ENCODE data around the gene TEC. TPM values are rescaled to one million over a fixed set of nuclear protein-coding genes. Genes with fewer than 3 reads are reported as not detected.
A peak's percentile ranks its signal among the peaks of the same experiment; 100 is the strongest.

TEC gene
- total and polyA plus RNA-seq, 9 of the 15 experiments (the other 6 are each of a cell fraction or from before 2014, with no cell fraction given) = 5.3 to 14.7 (median 8.8) TPM

DNA sequence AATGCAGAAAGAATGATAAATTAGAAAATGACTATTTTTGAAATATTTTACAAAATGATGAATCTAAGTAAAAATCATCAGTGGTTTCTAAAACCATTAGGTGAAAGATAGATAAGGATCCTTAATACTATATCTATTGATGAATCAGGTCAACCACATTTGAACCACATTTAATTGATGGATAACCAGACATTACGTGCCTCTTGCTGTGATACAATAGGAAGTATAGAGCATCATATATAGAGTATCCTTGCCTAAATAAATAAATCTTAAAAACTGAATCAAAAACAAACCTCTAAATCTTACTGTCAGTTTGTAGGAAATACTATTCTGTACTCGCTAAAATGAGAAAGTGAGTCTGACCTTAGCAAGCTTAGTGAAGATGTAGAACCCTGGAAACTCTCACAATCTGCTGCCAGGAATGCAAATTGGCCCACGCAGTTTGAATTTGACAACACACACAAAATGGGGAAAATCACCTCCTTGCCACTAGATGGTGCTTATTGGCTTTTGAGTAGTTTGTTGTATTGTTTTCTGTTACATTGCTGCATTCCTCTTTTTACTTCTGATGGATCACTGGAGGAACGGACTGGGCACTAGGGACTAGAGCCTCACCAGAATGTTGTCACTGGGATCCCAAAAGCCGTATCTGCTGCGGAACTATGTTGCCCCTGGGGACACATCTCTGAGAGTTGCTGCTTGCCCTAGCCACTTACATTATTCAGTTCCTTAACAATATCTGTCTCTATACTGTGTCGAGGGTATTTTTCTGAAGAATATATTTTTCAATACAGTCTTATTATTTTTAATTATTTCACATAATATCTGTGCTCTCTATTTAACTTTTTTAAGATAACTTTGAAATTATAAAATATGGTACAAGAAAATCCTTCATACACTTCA lies 46.3 kb upstream of the TEC start (continued):
- TF ChIP-seq HNRNPUL1 (IDR thresholded peaks at IDR 0.05; ENCODE audit: low read length) (no peak), ZNF354B (CRISPR knock-in tag; IDR thresholded peaks at IDR 0.05) (no peak), ZNF274 (IDR thresholded peaks at IDR 0.05; ENCODE audit: borderline replicate concordance, low read depth, low read length) (no peak), PHB2 (IDR thresholded peaks at IDR 0.05; ENCODE audit: low read depth) (no peak), MCM3 (IDR thresholded peaks at IDR 0.05) (no peak), PHF8 (IDR thresholded peaks at IDR 0.05; ENCODE audit: borderline replicate concordance, low read length) (no peak), HSF4 (CRISPR knock-in tag; IDR thresholded peaks at IDR 0.05; ENCODE audit: borderline replicate concordance) (no peak), GATAD2A (IDR thresholded peaks at IDR 0.05) (no peak), IFI16 (CRISPR knock-in tag; IDR thresholded peaks at IDR 0.05) (no peak), CEBPB (tag; IDR thresholded peaks at IDR 0.05) (no peak), SOX6 (IDR thresholded peaks at IDR 0.05) (peak; percentile 69; the same call in 1 of the 2 replicates), SRSF7 (optimal IDR thresholded peaks at IDR 0.05; ENCODE audit: low read depth, low read length) (no peak), ZNF121 (CRISPR knock-in tag; conservative IDR thresholded peaks at IDR 0.05) (no peak), CBX2 (IDR thresholded peaks at IDR 0.05; ENCODE audit: insufficient read depth, low read length, poor library complexity, severe bottlenecking) (no peak), CCNT2 (IDR thresholded peaks at IDR 0.05; ENCODE audit: borderline replicate concordance, extremely low read depth, insufficient read length, low read depth, low read length) (no peak), EP300 (IDR thresholded peaks at IDR 0.05; ENCODE audit: low read length) (0 out of 2 replicates have a peak, but pooled peaks have one; percentile 24), POLR2A (conservative IDR thresholded peaks at IDR 0.05) (no peak)
- TF ChIP-seq, protein P1, sequence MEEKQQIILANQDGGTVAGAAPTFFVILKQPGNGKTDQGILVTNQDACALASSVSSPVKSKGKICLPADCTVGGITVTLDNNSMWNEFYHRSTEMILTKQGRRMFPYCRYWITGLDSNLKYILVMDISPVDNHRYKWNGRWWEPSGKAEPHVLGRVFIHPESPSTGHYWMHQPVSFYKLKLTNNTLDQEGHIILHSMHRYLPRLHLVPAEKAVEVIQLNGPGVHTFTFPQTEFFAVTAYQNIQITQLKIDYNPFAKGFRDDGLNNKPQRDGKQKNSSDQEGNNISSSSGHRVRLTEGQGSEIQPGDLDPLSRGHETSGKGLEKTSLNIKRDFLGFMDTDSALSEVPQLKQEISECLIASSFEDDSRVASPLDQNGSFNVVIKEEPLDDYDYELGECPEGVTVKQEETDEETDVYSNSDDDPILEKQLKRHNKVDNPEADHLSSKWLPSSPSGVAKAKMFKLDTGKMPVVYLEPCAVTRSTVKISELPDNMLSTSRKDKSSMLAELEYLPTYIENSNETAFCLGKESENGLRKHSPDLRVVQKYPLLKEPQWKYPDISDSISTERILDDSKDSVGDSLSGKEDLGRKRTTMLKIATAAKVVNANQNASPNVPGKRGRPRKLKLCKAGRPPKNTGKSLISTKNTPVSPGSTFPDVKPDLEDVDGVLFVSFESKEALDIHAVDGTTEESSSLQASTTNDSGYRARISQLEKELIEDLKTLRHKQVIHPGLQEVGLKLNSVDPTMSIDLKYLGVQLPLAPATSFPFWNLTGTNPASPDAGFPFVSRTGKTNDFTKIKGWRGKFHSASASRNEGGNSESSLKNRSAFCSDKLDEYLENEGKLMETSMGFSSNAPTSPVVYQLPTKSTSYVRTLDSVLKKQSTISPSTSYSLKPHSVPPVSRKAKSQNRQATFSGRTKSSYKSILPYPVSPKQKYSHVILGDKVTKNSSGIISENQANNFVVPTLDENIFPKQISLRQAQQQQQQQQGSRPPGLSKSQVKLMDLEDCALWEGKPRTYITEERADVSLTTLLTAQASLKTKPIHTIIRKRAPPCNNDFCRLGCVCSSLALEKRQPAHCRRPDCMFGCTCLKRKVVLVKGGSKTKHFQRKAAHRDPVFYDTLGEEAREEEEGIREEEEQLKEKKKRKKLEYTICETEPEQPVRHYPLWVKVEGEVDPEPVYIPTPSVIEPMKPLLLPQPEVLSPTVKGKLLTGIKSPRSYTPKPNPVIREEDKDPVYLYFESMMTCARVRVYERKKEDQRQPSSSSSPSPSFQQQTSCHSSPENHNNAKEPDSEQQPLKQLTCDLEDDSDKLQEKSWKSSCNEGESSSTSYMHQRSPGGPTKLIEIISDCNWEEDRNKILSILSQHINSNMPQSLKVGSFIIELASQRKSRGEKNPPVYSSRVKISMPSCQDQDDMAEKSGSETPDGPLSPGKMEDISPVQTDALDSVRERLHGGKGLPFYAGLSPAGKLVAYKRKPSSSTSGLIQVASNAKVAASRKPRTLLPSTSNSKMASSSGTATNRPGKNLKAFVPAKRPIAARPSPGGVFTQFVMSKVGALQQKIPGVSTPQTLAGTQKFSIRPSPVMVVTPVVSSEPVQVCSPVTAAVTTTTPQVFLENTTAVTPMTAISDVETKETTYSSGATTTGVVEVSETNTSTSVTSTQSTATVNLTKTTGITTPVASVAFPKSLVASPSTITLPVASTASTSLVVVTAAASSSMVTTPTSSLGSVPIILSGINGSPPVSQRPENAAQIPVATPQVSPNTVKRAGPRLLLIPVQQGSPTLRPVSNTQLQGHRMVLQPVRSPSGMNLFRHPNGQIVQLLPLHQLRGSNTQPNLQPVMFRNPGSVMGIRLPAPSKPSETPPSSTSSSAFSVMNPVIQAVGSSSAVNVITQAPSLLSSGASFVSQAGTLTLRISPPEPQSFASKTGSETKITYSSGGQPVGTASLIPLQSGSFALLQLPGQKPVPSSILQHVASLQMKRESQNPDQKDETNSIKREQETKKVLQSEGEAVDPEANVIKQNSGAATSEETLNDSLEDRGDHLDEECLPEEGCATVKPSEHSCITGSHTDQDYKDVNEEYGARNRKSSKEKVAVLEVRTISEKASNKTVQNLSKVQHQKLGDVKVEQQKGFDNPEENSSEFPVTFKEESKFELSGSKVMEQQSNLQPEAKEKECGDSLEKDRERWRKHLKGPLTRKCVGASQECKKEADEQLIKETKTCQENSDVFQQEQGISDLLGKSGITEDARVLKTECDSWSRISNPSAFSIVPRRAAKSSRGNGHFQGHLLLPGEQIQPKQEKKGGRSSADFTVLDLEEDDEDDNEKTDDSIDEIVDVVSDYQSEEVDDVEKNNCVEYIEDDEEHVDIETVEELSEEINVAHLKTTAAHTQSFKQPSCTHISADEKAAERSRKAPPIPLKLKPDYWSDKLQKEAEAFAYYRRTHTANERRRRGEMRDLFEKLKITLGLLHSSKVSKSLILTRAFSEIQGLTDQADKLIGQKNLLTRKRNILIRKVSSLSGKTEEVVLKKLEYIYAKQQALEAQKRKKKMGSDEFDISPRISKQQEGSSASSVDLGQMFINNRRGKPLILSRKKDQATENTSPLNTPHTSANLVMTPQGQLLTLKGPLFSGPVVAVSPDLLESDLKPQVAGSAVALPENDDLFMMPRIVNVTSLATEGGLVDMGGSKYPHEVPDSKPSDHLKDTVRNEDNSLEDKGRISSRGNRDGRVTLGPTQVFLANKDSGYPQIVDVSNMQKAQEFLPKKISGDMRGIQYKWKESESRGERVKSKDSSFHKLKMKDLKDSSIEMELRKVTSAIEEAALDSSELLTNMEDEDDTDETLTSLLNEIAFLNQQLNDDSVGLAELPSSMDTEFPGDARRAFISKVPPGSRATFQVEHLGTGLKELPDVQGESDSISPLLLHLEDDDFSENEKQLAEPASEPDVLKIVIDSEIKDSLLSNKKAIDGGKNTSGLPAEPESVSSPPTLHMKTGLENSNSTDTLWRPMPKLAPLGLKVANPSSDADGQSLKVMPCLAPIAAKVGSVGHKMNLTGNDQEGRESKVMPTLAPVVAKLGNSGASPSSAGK (IDR thresholded peaks at IDR 0.05) = no peak

All from K562 (cell line).